Transverse colon (tissue), 4 donors: ENCODE data around the gene ATP13A1.

ENCODE experiments used
- CTCF ChIP-seq, 5 experiments: fragments of 200-600 bp in 3 of 5; fragments of 450-650 bp in 2 of 5; sonication (generic) in 3 of 5; IDR thresholded peaks; 1 replicate in 2 of 5; 2 replicates in 3 of 5; pipeline ENCODE4 v1.5.1; 2016 to 2017; ENCODE audit warnings: antibody characterized with exemption in 5 of 5, inconsistent platforms in 3 of 5, mild to moderate bottlenecking in 2 of 5, moderate library complexity in 1 of 5
- EP300 ChIP-seq: sonication (generic); formaldehyde crosslinking; IDR thresholded peaks from one replicate; pipeline ENCODE4 v1.6.1; 2017; ENCODE audit warnings: antibody characterized with exemption, low read depth
- POLR2A ChIP-seq: fragments of 450-650 bp; IDR thresholded peaks from one replicate; pipeline ENCODE4 v1.6.1; 2016; ENCODE audit warnings: antibody characterized with exemption, mild to moderate bottlenecking, moderate library complexity
- POLR2AphosphoS5 ChIP-seq, 3 donors: sonication (generic); formaldehyde crosslinking; IDR thresholded peaks; one replicate each; pipeline ENCODE4 v1.6.1; 2016; ENCODE audit warnings: antibody characterized with exemption in 3 of 3

- TF ChIP-seq CTCF (IDR thresholded peaks at IDR 0.05) (no peak), POLR2AphosphoS5 (IDR thresholded peaks at IDR 0.05) (no peak), POLR2A (no peak), EP300 (no peak)
Measured at GRCh38 chr19:19657397-19657783, 6.1 kb downstream of the ATP13A1 start.
